Measurements from ENCODE around the gene VAMP8.
A peak's percentile ranks its signal among the peaks of the same experiment; 100 is the strongest.
"Not testable (repeated sequence)": the region's sequence is repeated elsewhere in the genome, so short reads cannot be mapped to it uniquely, and the experiment has no call there.

Gene VAMP8

GRCh38 chr2:85600951-85601770, 23.8 kb downstream of the VAMP8 start:
- DNase-seq = no peak

- no peak for DNase-seq
These were observed 24.5 kb downstream of the VAMP8 start for GRCh38 chr2:85601771-85602475.

GRCh38 chr2:85602476-85603234, 25.3 kb downstream of the VAMP8 start, which contains the start of gene TMEM150A:
Gene TMEM150A (minus strand): TSS chr2:85602698. CDS start chr2:85601948, 750 bp downstream.
- DNase-seq = no peak

GRCh38 chr2:85604133-85604444, 26.7 kb downstream of the VAMP8 start:
- DNase-seq = not testable (repeated sequence)

GRCh38 chr2:85604568-85605339, 27.4 kb downstream of the VAMP8 start:
- DNase-seq = no peak

- DNase-seq = no peak
These were observed 28.2 kb downstream of the VAMP8 start for GRCh38 chr2:85605406-85606115.

GRCh38 chr2:85606116-85606455, 28.7 kb downstream of the VAMP8 start:
- DNase-seq = no peak

GRCh38 chr2:85607268-85608215, 30.2 kb downstream of the VAMP8 start:
- DNase-seq = no peak

GRCh38 chr2:85611217-85611704, 33.9 kb downstream of the VAMP8 start:
- no peak for DNase-seq

- DNase-seq = peak; percentile 80
These were observed 34.6 kb downstream of the VAMP8 start, which contains the start of gene C2orf68 for GRCh38 chr2:85611705-85612587. Gene C2orf68 (minus strand): TSS chr2:85612066. CDS start chr2:85611984, 82 bp downstream.

- no peak for DNase-seq
These were observed 36.5 kb downstream of the VAMP8 start for GRCh38 chr2:85613717-85614515.

- not testable (repeated sequence) for DNase-seq
These were observed 37.4 kb downstream of the VAMP8 start for GRCh38 chr2:85614757-85615156.

GRCh38 chr2:85615413-85615728, 38.0 kb downstream of the VAMP8 start:
- no peak for DNase-seq

GRCh38 chr2:85617723-85618122, 40.3 kb downstream of the VAMP8 start:
- DNase-seq = not testable (repeated sequence)

GRCh38 chr2:85619617-85620016, 42.2 kb downstream of the VAMP8 start:
- DNase-seq = no peak

- no peak for DNase-seq
These were observed 44.0 kb downstream of the VAMP8 start for GRCh38 chr2:85621338-85621737.

GRCh38 chr2:85623991-85624390, 46.6 kb downstream of the VAMP8 start:
- DNase-seq = no peak

GRCh38 chr2:85628658-85629057, 51.3 kb downstream of the VAMP8 start:
- no peak for DNase-seq

GRCh38 chr2:85631316-85631715, 53.9 kb downstream of the VAMP8 start:
- no peak for DNase-seq

Data from cortex of kidney (tissue), 1 donor.